Ramos (cell line): ENCODE measurements around the gene NCK2.
"Not testable (repeated sequence)": the region's sequence is repeated elsewhere in the genome, so short reads cannot be mapped to it uniquely, and the experiment has no call there.

Source experiments
- in situ Hi-C: fragments of 300-500 bp; cut with MboI; formaldehyde crosslinking; loops from one replicate; pipeline ENCODE4 v1.14.3; 2022; ENCODE audit warnings: low sequenced_read_pairs; ENCODE audit not compliant: unreplicated experiment

NCK2 gene

GRCh38 chr2:105754011-105754410, 9.3 kb downstream of the NCK2 start:
- in situ Hi-C loops: no loop called here

- in situ Hi-C loops: no loop called here
Measured at GRCh38 chr2:105754994-105755393, 10.3 kb downstream of the NCK2 start.

- in situ Hi-C loops: no loop called here
Measured at GRCh38 chr2:105755895-105756294, 11.2 kb downstream of the NCK2 start.

- in situ Hi-C loops: no loop called here
Measured at GRCh38 chr2:105756435-105756834, 11.7 kb downstream of the NCK2 start.

GRCh38 chr2:105756865-105757264, 12.2 kb downstream of the NCK2 start:
- in situ Hi-C loops: not testable (repeated sequence)

GRCh38 chr2:105757433-105757832, 12.7 kb downstream of the NCK2 start:
- in situ Hi-C loops: no loop called here

GRCh38 chr2:105760191-105760590, 15.5 kb downstream of the NCK2 start:
- in situ Hi-C loops: no loop called here

- in situ Hi-C loops: no loop called here
Measured at GRCh38 chr2:105760639-105761337, 16.1 kb downstream of the NCK2 start.

GRCh38 chr2:105761931-105762515, 17.3 kb downstream of the NCK2 start:
- in situ Hi-C loops: no loop called here

GRCh38 chr2:105763076-105763475, 18.4 kb downstream of the NCK2 start:
- in situ Hi-C loops: no loop called here

- in situ Hi-C loops: no loop called here
Measured at GRCh38 chr2:105764059-105764458, 19.3 kb downstream of the NCK2 start.

- in situ Hi-C loops: no loop called here
Measured at GRCh38 chr2:105765415-105766299, 20.9 kb downstream of the NCK2 start.

- in situ Hi-C loops: no loop called here
Measured at GRCh38 chr2:105766300-105766866, 21.7 kb downstream of the NCK2 start.

- in situ Hi-C loops: no loop called here
Measured at GRCh38 chr2:105768176-105768575, 23.5 kb downstream of the NCK2 start.

GRCh38 chr2:105768961-105769452, 24.3 kb downstream of the NCK2 start:
- in situ Hi-C loops: no loop called here

- in situ Hi-C loops: no loop called here
Measured at GRCh38 chr2:105769504-105769903, 24.8 kb downstream of the NCK2 start.

- in situ Hi-C loops: no loop called here
Measured at GRCh38 chr2:105770149-105770548, 25.4 kb downstream of the NCK2 start.

- in situ Hi-C loops: not testable (repeated sequence)
Measured at GRCh38 chr2:105771291-105771690, 26.6 kb downstream of the NCK2 start.

- in situ Hi-C loops: no loop called here
Measured at GRCh38 chr2:105771836-105772235, 27.1 kb downstream of the NCK2 start.

GRCh38 chr2:105772362-105772761, 27.6 kb downstream of the NCK2 start:
- in situ Hi-C loops: no loop called here

- in situ Hi-C loops: no loop called here
Measured at GRCh38 chr2:105773568-105773967, 28.9 kb downstream of the NCK2 start.
